ENCODE measurements around the gene ZNF358.

The ZNF358 gene

DNA sequence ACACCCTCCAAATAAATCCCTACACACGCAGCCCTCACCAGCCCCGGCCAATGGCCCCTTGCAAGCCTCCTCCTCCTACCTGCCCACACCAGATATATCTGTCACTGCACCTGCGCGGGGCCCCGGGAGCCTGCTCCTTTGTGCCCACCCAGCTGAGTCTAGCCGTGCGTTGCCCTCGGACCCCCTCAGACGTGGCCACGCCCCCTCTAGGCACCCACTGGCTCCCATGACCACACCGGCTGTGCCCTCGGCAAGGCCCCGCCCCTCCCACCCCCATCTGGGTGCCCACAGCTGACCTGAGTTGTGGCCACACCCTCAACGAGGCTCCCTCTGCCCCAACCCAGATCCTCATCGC, 13.3 kb downstream of the ZNF358 start:
- H3K4me1 Mint-ChIP-seq = peaks cover 2% of the 10 kb centered on the region
- DNase-seq = no peak
- TF ChIP-seq, protein P1, sequence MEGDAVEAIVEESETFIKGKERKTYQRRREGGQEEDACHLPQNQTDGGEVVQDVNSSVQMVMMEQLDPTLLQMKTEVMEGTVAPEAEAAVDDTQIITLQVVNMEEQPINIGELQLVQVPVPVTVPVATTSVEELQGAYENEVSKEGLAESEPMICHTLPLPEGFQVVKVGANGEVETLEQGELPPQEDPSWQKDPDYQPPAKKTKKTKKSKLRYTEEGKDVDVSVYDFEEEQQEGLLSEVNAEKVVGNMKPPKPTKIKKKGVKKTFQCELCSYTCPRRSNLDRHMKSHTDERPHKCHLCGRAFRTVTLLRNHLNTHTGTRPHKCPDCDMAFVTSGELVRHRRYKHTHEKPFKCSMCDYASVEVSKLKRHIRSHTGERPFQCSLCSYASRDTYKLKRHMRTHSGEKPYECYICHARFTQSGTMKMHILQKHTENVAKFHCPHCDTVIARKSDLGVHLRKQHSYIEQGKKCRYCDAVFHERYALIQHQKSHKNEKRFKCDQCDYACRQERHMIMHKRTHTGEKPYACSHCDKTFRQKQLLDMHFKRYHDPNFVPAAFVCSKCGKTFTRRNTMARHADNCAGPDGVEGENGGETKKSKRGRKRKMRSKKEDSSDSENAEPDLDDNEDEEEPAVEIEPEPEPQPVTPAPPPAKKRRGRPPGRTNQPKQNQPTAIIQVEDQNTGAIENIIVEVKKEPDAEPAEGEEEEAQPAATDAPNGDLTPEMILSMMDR (IDR thresholded peaks at IDR 0.05) = no peak

DNA sequence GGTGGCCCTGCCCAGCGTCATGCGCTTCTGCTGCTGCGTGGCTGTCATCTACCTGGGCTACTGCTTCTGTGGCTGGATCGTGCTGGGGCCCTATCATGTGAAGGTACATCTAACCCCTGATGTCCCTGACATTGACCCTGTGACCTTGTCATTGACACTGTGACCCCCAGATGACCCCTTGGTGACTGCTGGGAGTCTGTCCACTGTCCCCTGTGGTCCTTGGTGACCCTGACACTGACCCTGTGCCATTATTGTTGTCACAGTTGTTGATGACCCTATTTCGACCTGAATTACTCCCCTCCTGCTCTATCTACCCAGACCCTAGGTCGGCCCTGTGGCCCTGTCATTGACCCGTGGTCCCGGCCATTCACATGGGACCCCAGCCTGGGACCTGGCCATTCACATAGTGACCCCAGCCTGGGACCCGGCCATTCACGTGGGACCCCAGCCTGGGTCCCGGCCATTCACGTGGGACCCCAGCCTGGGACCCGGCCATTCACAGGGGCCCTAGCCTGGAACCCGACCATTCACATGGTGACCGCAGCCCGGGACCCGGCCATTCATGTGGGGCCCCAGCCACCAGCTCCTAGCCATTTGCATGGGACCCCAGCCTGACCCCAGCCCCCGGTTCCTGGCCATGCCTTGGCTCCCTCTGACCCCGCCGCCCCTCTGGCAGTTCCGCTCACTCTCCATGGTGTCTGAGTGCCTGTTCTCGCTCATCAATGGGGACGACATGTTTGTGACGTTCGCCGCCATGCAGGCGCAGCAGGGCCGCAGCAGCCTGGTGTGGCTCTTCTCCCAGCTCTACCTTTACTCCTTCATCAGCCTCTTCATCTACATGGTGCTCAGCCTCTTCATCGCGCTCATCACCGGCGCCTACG, 13.9 kb downstream of the ZNF358 start:
- Mint-ChIP-seq H3K27ac (no peak overlapping the region), H3K27me3 (ENCODE audit: low read depth, poor library complexity) (peaks cover 4% of the 10 kb centered on the region), H3K4me1 (peaks cover 6% of the 10 kb centered on the region), H3K9me3 (no peaks in the 10 kb centered on the region), H3K36me3 (ENCODE audit: low read depth) (peaks cover 4% of the 10 kb centered on the region), H3K4me3 (no peak overlapping the region)
- TF ChIP-seq, protein P1 (IDR thresholded peaks at IDR 0.05) = no peak
- no peak for DNase-seq

More for the DNA sequence above, 13.3 kb downstream of the ZNF358 start:
- Mint-ChIP-seq H3K27ac (no peak overlapping the region), H3K9me3 (no peaks in the 10 kb centered on the region), H3K36me3 (ENCODE audit: low read depth) (peaks cover 4% of the 10 kb centered on the region), H3K4me3 (no peak overlapping the region), H3K27me3 (ENCODE audit: low read depth, poor library complexity) (peaks cover 1% of the 10 kb centered on the region)

DNA sequence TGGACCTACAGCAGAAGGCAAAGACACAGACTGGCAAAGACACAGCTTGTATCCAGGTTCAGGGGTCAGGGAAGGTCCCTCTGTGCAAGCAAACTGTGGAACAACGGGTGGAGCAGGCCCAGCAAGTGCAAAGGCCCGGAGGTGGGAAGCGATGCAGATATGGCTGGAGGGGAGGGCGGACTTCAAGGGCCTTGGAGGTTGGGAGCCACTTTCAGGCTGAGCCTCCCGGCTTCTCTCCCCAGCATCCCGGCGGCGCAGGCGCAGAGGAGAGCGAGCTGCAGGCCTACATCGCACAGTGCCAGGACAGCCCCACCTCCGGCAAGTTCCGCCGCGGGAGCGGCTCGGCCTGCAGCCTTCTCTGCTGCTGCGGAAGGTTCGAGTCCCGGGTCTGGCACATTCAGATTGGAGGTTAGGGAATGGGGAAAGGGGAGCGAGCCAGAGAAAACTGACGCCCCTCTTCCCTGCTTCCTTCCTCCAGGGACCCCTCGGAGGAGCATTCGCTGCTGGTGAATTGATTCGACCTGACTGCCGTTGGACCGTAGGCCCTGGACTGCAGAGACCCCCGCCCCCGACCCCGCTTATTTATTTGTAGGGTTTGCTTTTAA, 17.5 kb downstream of the ZNF358 start:
- peaks cover 4% of the 10 kb centered on the region for H3K27me3 Mint-ChIP-seq (ENCODE audit: low read depth, poor library complexity)
- H3K27ac Mint-ChIP-seq = no peak overlapping the region
- peaks cover 16% of the 10 kb centered on the region for H3K4me1 Mint-ChIP-seq
- H3K4me3 Mint-ChIP-seq = peak overlapping the region; percentile 94
- DNase-seq = no peak
- H3K9me3 Mint-ChIP-seq = no peaks in the 10 kb centered on the region
- TF ChIP-seq, protein P1 (IDR thresholded peaks at IDR 0.05) = no peak
- H3K36me3 Mint-ChIP-seq (ENCODE audit: low read depth) = peaks cover 5% of the 10 kb centered on the region

DNA sequence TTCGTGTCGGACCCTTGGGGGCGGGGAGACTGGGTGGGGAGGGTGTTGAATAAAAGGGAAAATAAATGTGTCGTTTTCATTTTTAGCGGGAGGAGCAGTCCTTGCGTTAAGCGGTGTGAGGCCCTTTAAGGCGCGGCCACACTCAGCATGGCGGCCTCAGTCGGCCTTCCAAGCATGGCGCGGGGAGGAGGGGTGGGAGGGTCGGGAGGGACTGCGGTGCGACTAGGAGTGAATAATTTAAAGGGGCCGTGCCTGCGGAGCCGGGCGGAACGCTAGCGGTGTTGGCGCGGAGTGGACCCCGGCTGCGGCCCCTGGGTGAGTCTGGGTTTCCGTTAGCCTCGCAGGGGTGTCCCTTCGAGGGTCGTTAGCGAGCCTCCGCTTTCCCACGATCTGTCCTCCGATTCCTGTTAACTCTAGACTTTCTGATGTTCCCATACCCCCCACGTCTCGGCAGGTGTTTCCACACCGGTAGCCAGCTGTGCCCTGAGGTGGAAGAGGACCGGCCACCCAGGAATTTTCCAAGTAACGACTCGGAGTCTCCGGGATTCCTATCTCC, 18.1 kb downstream of the ZNF358 start:
- peak overlapping the region; percentile 94 for H3K4me3 Mint-ChIP-seq
- peak; percentile 80 for DNase-seq
- H3K27me3 Mint-ChIP-seq (ENCODE audit: low read depth, poor library complexity) = peaks cover 4% of the 10 kb centered on the region
- no peaks in the 10 kb centered on the region for H3K9me3 Mint-ChIP-seq
- peak overlapping the region; percentile 97 for H3K27ac Mint-ChIP-seq
- H3K4me1 Mint-ChIP-seq = peaks cover 16% of the 10 kb centered on the region
- TF ChIP-seq, protein P1 (IDR thresholded peaks at IDR 0.05) = no peak
- H3K36me3 Mint-ChIP-seq (ENCODE audit: low read depth) = peaks cover 11% of the 10 kb centered on the region

DNA sequence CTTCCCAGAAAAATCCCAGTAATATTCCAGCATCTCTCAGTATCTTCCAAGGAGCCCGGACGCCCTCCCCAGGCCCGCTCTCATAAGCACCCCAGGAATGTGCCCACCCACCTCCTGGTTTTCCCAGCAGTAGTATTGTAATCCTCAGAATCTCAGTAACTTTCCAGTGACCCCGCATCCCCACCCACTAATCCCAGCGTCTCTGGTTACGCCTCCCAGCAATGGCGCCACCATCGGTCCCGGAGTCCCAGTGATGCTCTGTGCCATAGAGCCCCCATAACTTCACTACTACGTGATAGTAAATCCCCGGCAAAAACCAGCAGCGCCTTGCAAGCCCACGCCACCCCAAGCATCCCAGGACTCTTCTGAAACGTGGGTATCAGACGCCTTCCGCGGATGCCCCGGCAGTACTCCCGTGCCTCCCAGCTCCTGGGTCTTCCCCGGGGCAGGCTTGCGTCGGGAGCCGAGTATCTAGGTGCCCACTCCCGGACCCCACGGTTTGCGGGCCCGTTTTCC, 18.7 kb downstream of the ZNF358 start:
- Mint-ChIP-seq H3K4me1 (peaks cover 16% of the 10 kb centered on the region), H3K27me3 (ENCODE audit: low read depth, poor library complexity) (peaks cover 4% of the 10 kb centered on the region), H3K4me3 (peak overlapping the region; percentile 94), H3K9me3 (no peaks in the 10 kb centered on the region), H3K36me3 (ENCODE audit: low read depth) (peaks cover 11% of the 10 kb centered on the region), H3K27ac (peak overlapping the region; percentile 97)
- TF ChIP-seq, protein P1 (IDR thresholded peaks at IDR 0.05) = no peak
- DNase-seq = peak; percentile 58
